H9 (cell line): Measurements from ENCODE around the gene RBM14. TPM values are rescaled to one million over a fixed set of nuclear protein-coding genes. Genes with fewer than 3 reads are reported as not detected.

Experiments used
- DNase-seq: peaks from one replicate; pipeline ENCODE4 v3.0.0-alpha.2; 2017
- H2AFZ ChIP-seq: one replicate; pipeline ENCODE4 v1.6.1; 2013; ENCODE audit warnings: mild to moderate bottlenecking, low read length, control low read depth, moderate library complexity
- H2AK5ac ChIP-seq: 2 replicates; pipeline ENCODE4 v1.6.1; 2013; ENCODE audit warnings: low read length, control low read depth, mixed read lengths; ENCODE audit not compliant: insufficient read length
- H2BK120ac ChIP-seq: one replicate; pipeline ENCODE4 v1.6.1; 2013; ENCODE audit warnings: low read depth, mild to moderate bottlenecking, low read length, control low read depth, inconsistent platforms; ENCODE audit not compliant: poor library complexity, severe bottlenecking
- H2BK12ac ChIP-seq: 2 replicates; pipeline ENCODE4 v1.6.1; 2013; ENCODE audit warnings: low read length, control low read depth, mixed read lengths, low read depth; ENCODE audit not compliant: insufficient read length
- H2BK15ac ChIP-seq: 2 replicates; pipeline ENCODE4 v1.6.1; 2013; ENCODE audit warnings: low read depth, low read length, control low read depth
- H2BK20ac ChIP-seq: one replicate; pipeline ENCODE4 v1.6.1; 2013; ENCODE audit warnings: low read depth, mild to moderate bottlenecking, low read length, control low read depth, inconsistent platforms; ENCODE audit not compliant: poor library complexity, severe bottlenecking
- H2BK5ac ChIP-seq: 2 replicates; pipeline ENCODE4 v1.6.1; 2013; ENCODE audit warnings: low read length, control low read depth, mixed read lengths; ENCODE audit not compliant: insufficient read length
- H3K14ac ChIP-seq: 2 replicates; pipeline ENCODE4 v1.6.1; 2013; ENCODE audit warnings: low read length, control low read depth; ENCODE audit not compliant: insufficient read depth
- H3K18ac ChIP-seq: 2 replicates; pipeline ENCODE4 v1.6.1; 2013; ENCODE audit warnings: low read depth, mild to moderate bottlenecking, mixed read lengths, low read length, control low read depth; ENCODE audit not compliant: insufficient read length
- H3K23ac ChIP-seq: 2 replicates; pipeline ENCODE4 v1.6.1; 2013; ENCODE audit warnings: low read length, control low read depth, mixed read lengths, low read depth; ENCODE audit not compliant: insufficient read length
- H3K23me2 ChIP-seq: 2 replicates; pipeline ENCODE4 v1.6.1; 2013; ENCODE audit warnings: low read depth, mild to moderate bottlenecking, mixed read lengths, low read length, control low read depth; ENCODE audit not compliant: insufficient read length, poor library complexity, severe bottlenecking
- H3K27ac ChIP-seq: 2 replicates; pipeline ENCODE4 v1.5.1; 2013; ENCODE audit warnings: low read length, control low read depth, mixed read lengths, low read depth; ENCODE audit not compliant: insufficient read length
- H3K27me3 ChIP-seq: 2 replicates; pipeline ENCODE4 v1.6.1; 2013; ENCODE audit warnings: low read length, control low read depth, inconsistent platforms; ENCODE audit not compliant: insufficient read depth
- H3K4ac ChIP-seq: 2 replicates; pipeline ENCODE4 v1.6.1; 2013; ENCODE audit warnings: low read depth, mild to moderate bottlenecking, control low read depth, inconsistent platforms, low read length, moderate library complexity
- H3K4me1 ChIP-seq: 2 replicates; pipeline ENCODE4 v1.6.1; 2013; ENCODE audit warnings: low read length, control low read depth, inconsistent platforms; ENCODE audit not compliant: insufficient read depth
- H3K4me2 ChIP-seq: 2 replicates; pipeline ENCODE4 v1.6.1; 2013; ENCODE audit warnings: low read length, control low read depth, mixed read lengths; ENCODE audit not compliant: insufficient read length, insufficient read depth
- H3K56ac ChIP-seq: 2 replicates; pipeline ENCODE4 v1.6.1; 2013; ENCODE audit warnings: low read depth, mild to moderate bottlenecking, mixed read lengths, low read length, control low read depth; ENCODE audit not compliant: insufficient read length
- H3K79me1 ChIP-seq: 2 replicates; pipeline ENCODE4 v1.6.1; 2013; ENCODE audit warnings: low read depth, mild to moderate bottlenecking, moderate library complexity, low read length, control low read depth, inconsistent platforms; ENCODE audit not compliant: insufficient read depth, poor library complexity, severe bottlenecking
- H3K79me2 ChIP-seq: 2 replicates; pipeline ENCODE4 v1.6.1; 2013; ENCODE audit warnings: low read length, control low read depth, inconsistent platforms; ENCODE audit not compliant: insufficient read depth
- H3K9ac ChIP-seq: 2 replicates; pipeline ENCODE4 v1.6.1; 2013; ENCODE audit warnings: low read length, control low read depth, mixed read lengths; ENCODE audit not compliant: insufficient read length; ENCODE audit errors: extremely low read depth
- H3K9me3 ChIP-seq: one replicate; pipeline ENCODE4 v1.6.1; 2013; ENCODE audit warnings: low read depth, low read length, inconsistent platforms; ENCODE audit not compliant: control insufficient read depth
- H3T11ph ChIP-seq: one replicate; pipeline ENCODE4 v1.6.1; 2013; ENCODE audit warnings: mild to moderate bottlenecking, low read length, control low read depth, inconsistent platforms
- H4K20me1 ChIP-seq: one replicate; pipeline ENCODE4 v1.6.1; 2013; ENCODE audit not compliant: control insufficient read depth, insufficient read length, insufficient read depth
- H4K5ac ChIP-seq: 2 replicates; pipeline ENCODE4 v1.6.1; 2013; ENCODE audit warnings: low read depth, mild to moderate bottlenecking, mixed read lengths, low read length, control low read depth; ENCODE audit not compliant: insufficient read length
- H4K8ac ChIP-seq: replicated peaks from 2 replicates; pipeline ENCODE4 v1.6.1; 2013; ENCODE audit warnings: low read length, control low read depth, mixed read lengths, low read depth; ENCODE audit not compliant: insufficient read length
- H4K91ac ChIP-seq: 2 replicates; pipeline ENCODE4 v1.6.1; 2013; ENCODE audit warnings: low read depth, mild to moderate bottlenecking, moderate library complexity, mixed read lengths, low read length, control low read depth; ENCODE audit not compliant: insufficient read length
- H3K27ac Mint-ChIP-seq, 3 experiments: 2 replicates in 2 of 3; 3 replicates in 1 of 3; pipeline ENCODE4 v1.8.0; 2020 to 2021; ENCODE audit warnings: mixed read lengths in 3 of 3, mild to moderate bottlenecking in 1 of 3, moderate library complexity in 1 of 3
- H3K27me3 Mint-ChIP-seq: 2 replicates; pipeline ENCODE4 v1.8.0; 2021; ENCODE audit warnings: low read depth, mild to moderate bottlenecking, moderate library complexity, mixed read lengths
- H3K36me3 Mint-ChIP-seq, 3 experiments: 2 replicates in 2 of 3; 3 replicates in 1 of 3; pipeline ENCODE4 v1.8.0; 2020 to 2021; ENCODE audit warnings: low read depth in 3 of 3, mixed read lengths in 3 of 3; ENCODE audit not compliant: insufficient read depth in 1 of 3
- H3K4me1 Mint-ChIP-seq, 2 experiments: 2 replicates each; pipeline ENCODE4 v1.8.0; 2020; ENCODE audit warnings: mixed read lengths in 2 of 2
- H3K4me3 Mint-ChIP-seq, 2 experiments: 2 replicates in 1 of 2; 3 replicates in 1 of 2; pipeline ENCODE4 v1.8.0; 2020 to 2021; ENCODE audit warnings: mild to moderate bottlenecking in 2 of 2, mixed read lengths in 2 of 2, moderate library complexity in 1 of 2
- H3K9me3 Mint-ChIP-seq, 2 experiments: 2 replicates in 1 of 2; 3 replicates in 1 of 2; pipeline ENCODE4 v1.8.0; 2020; ENCODE audit warnings: mild to moderate bottlenecking in 2 of 2, mixed read lengths in 2 of 2, moderate library complexity in 1 of 2
- CTCF ChIP-seq: fragments of 200-600 bp; sonication (generic); conservative IDR thresholded peaks from 3 replicates; pipeline ENCODE4 v1.8.0; 2021; ENCODE audit warnings: antibody characterized with exemption, mild to moderate bottlenecking
- WGBS: extraction: QIAGEN DNeasy Blood & Tissue Kit; methylation state at CpG from one replicate; pipeline ENCODE4 v1.1.7; 2013; ENCODE audit warnings: missing lambda C conversion rate, low lambda C conversion rate, mixed read lengths; ENCODE audit not compliant: insufficient read length; ENCODE audit errors: extremely low coverage; 5-methylcytosine and 5-hydroxymethylcytosine counted together
- total RNA-seq: library from RNA; stranded (reverse); gene quantifications from 2 replicates; pipeline ENCODE4 v1.2.1, GENCODE V29; 2021

Gene RBM14
- total RNA-seq, 1 experiment from 2014 or later, result 171 TPM

GRCh38 chr11:66638177-66639065, 22.0 kb downstream of the RBM14 start, which contains the start of gene RBM4:
RBM4 (plus strand) TSS chr11:66638703; CDS start chr11:66639712, 1,009 bp downstream.
- peak within 1 kb of the TSS; percentile 13 for H4K91ac ChIP-seq
- no peak within 1 kb of the TSS for H3K23ac ChIP-seq
- H3K9me3 ChIP-seq, result no peaks in the 10 kb centered on the region
- H3K4me1 Mint-ChIP-seq, result peaks cover 55 to 58% of the 10 kb centered on the region in 2 experiments
- peaks cover 2% of the 10 kb centered on the region; the same call in 1 of the 2 replicates for H3K27me3 Mint-ChIP-seq
- H3K4me3 Mint-ChIP-seq, result peak within 1 kb of the TSS; percentile 99 to 100
- H2BK20ac ChIP-seq, result no peak within 1 kb of the TSS
- TF ChIP-seq CTCF, result no peak; the same call in 2 of the 3 replicates
- peak within 1 kb of the TSS; percentile 82 for H3K56ac ChIP-seq
- H3K79me2 ChIP-seq, result peaks cover 43% of the 10 kb centered on the region
- H4K20me1 ChIP-seq, result no peaks in the 10 kb centered on the region
- H2BK5ac ChIP-seq, result peak within 1 kb of the TSS; percentile 76
- H3K9me3 Mint-ChIP-seq, result no peaks in the 10 kb centered on the region
- H3K4ac ChIP-seq, result no peak within 1 kb of the TSS; the same call in 1 of the 2 replicates
- no peak within 1 kb of the TSS for H2AFZ ChIP-seq
- H4K8ac ChIP-seq, result peak within 1 kb of the TSS; percentile 63
- H3K36me3 Mint-ChIP-seq, result peaks cover 39 to 76% (median 63%) of the 10 kb centered on the region in 3 experiments
- no peak within 1 kb of the TSS for H2BK12ac ChIP-seq
- H3T11ph ChIP-seq, result no peak within 1 kb of the TSS
- H3K27ac ChIP-seq, result peak within 1 kb of the TSS; percentile 70
- H3K27me3 ChIP-seq, result no peaks in the 10 kb centered on the region
- peak; percentile 99 for DNase-seq
- peak within 1 kb of the TSS; percentile 100 for H3K9ac ChIP-seq
- peak within 1 kb of the TSS; percentile 40 for H2BK120ac ChIP-seq
- H3K4me1 ChIP-seq, result peaks cover 3% of the 10 kb centered on the region
- peak within 1 kb of the TSS; percentile 74 for H4K5ac ChIP-seq
- peak within 1 kb of the TSS; percentile 95 for H3K4me2 ChIP-seq
- peak within 1 kb of the TSS; percentile 100 for H3K27ac Mint-ChIP-seq
- H3K79me1 ChIP-seq, result no peaks in the 10 kb centered on the region
- no CpG with 5 or more reads among the region's 63 CpGs for WGBS
- H2BK15ac ChIP-seq, result no peak within 1 kb of the TSS
- H3K23me2 ChIP-seq, result peaks cover 12% of the 10 kb centered on the region
- no peak within 1 kb of the TSS for H2AK5ac ChIP-seq
- peak within 1 kb of the TSS; percentile 98 for H3K14ac ChIP-seq
- H3K18ac ChIP-seq, result peak within 1 kb of the TSS; percentile 92
